ENCODE data around the gene ULK2. TPM values are rescaled to one million over a fixed set of nuclear protein-coding genes. Genes with fewer than 3 reads are reported as not detected.

The ULK2 gene
- polyA plus RNA-seq, 1 of the 3 experiments (the other 2 are of a cell fraction), result 18.0 TPM

- Histone ChIP-seq H3K27ac (ENCODE audit: low read depth in 2 of 2, low read length in 1 of 2) (no peak overlapping the region), H3K27me3 (ENCODE audit: insufficient read depth) (no peaks in the 10 kb centered on the region), H3K36me3 (replicated peaks in 1 of 2; ENCODE audit: control insufficient read depth in 1 of 2, insufficient read depth in 2 of 2, low read length in 1 of 2) (no peaks in the 10 kb centered on the region), H3K9me3 (no peaks in the 10 kb centered on the region), H2AFZ (ENCODE audit: low read depth) (no peak overlapping the region), H3K9ac (no peak overlapping the region), H3K9me2 (no peaks in the 10 kb centered on the region), H3F3A (replicated peaks; ENCODE audit: insufficient read depth) (no peaks in the 10 kb centered on the region), H3K4me3 (ENCODE audit: low read depth in 2 of 2, low read length in 1 of 2) (no peak overlapping the region), H3K4me1 (ENCODE audit: control insufficient read depth in 1 of 2, insufficient read depth in 2 of 2, low read depth in 1 of 2, low read length in 1 of 2) (no peaks in the 10 kb centered on the region), H4K20me1 (ENCODE audit: insufficient read depth) (no peaks in the 10 kb centered on the region), H3K79me2 (ENCODE audit: insufficient read depth) (no peaks in the 10 kb centered on the region), H3K4me2 (no peak overlapping the region)
- DNase-seq, result no peak
- CTCF ChIA-PET, result no interaction called here
- 81% methylated on average over 13 of the region's 13 CpGs for WGBS (ENCODE audit: low lambda C conversion rate)
- no peak for TF ChIP-seq MAX (IDR thresholded peaks at IDR 0.05; ENCODE audit: low read depth)
- TF ChIP-seq MXI1 (IDR thresholded peaks at IDR 0.05; ENCODE audit: low read depth, low read length), result no peak
- no peak for TF ChIP-seq NRF1 (IDR thresholded peaks at IDR 0.05; ENCODE audit: low read depth, low read length)
- no peak for TF ChIP-seq PBX3 (IDR thresholded peaks at IDR 0.05)
- TF ChIP-seq CTCF (IDR thresholded peaks at IDR 0.05), result no peak
- no peak for TF ChIP-seq JUND (IDR thresholded peaks at IDR 0.05)
- POLR2A ChIA-PET, result interaction anchor here (0.6 kb wide), 1 partner anchor 480 kb away, joined by 3 read pairs; no protein-coding TSS in a partner anchor
These were observed 8.9 kb upstream of the ULK2 start for GRCh38 chr17:19876529-19877161.

GRCh38 chr17:19874256-19874655 lies 6.5 kb upstream of the ULK2 start:
- 82% methylated on average over 10 of the region's 10 CpGs for WGBS (ENCODE audit: low lambda C conversion rate)
- ChIA-PET POLR2A (no interaction called here), CTCF (no interaction called here)
- Histone ChIP-seq H3K4me1 (ENCODE audit: control insufficient read depth in 1 of 2, insufficient read depth in 2 of 2, low read depth in 1 of 2, low read length in 1 of 2) (no peaks in the 10 kb centered on the region), H3K9ac (no peak overlapping the region), H2AFZ (ENCODE audit: low read depth) (no peak overlapping the region), H3K27me3 (ENCODE audit: insufficient read depth) (no peaks in the 10 kb centered on the region), H3K36me3 (replicated peaks in 1 of 2; ENCODE audit: control insufficient read depth in 1 of 2, insufficient read depth in 2 of 2, low read length in 1 of 2) (no peaks in the 10 kb centered on the region), H3K9me2 (no peaks in the 10 kb centered on the region), H3K79me2 (ENCODE audit: insufficient read depth) (no peaks in the 10 kb centered on the region), H4K20me1 (ENCODE audit: insufficient read depth) (no peaks in the 10 kb centered on the region), H3K4me3 (ENCODE audit: low read depth in 2 of 2, low read length in 1 of 2) (no peak overlapping the region), H3F3A (replicated peaks; ENCODE audit: insufficient read depth) (no peaks in the 10 kb centered on the region), H3K27ac (ENCODE audit: low read depth in 2 of 2, low read length in 1 of 2) (no peak overlapping the region), H3K4me2 (no peak overlapping the region), H3K9me3 (no peaks in the 10 kb centered on the region)
- DNase-seq, result no peak
- TF ChIP-seq ELF1 (IDR thresholded peaks at IDR 0.05) (no peak), MXI1 (IDR thresholded peaks at IDR 0.05; ENCODE audit: low read depth, low read length) (no peak), RFX5 (IDR thresholded peaks at IDR 0.05; ENCODE audit: low read length) (no peak), EZH2phosphoT487 (IDR thresholded peaks at IDR 0.05; ENCODE audit: borderline replicate concordance, low read depth) (no peak), RXRA (IDR thresholded peaks at IDR 0.05; ENCODE audit: borderline replicate concordance, low read depth) (no peak), USF2 (IDR thresholded peaks at IDR 0.05; ENCODE audit: borderline replicate concordance, low read depth, low read length) (no peak), SMC3 (IDR thresholded peaks at IDR 0.05; ENCODE audit: low read depth, low read length) (no peak), USF1 (IDR thresholded peaks at IDR 0.05; ENCODE audit: borderline replicate concordance, low read depth) (no peak), GABPA (IDR thresholded peaks at IDR 0.05; ENCODE audit: low read depth) (no peak), SIN3A (IDR thresholded peaks at IDR 0.05; ENCODE audit: borderline replicate concordance, low read depth, low read length) (no peak), PBX3 (IDR thresholded peaks at IDR 0.05) (no peak), TAF1 (IDR thresholded peaks at IDR 0.05; ENCODE audit: borderline replicate concordance, low read depth, low read length) (no peak), CHD2 (IDR thresholded peaks at IDR 0.05; ENCODE audit: low read length, partially characterized antibody) (no peak), IRF3 (IDR thresholded peaks at IDR 0.05; ENCODE audit: low read depth, low read length) (no peak), NRF1 (IDR thresholded peaks at IDR 0.05; ENCODE audit: low read depth, low read length) (no peak), MAX (IDR thresholded peaks at IDR 0.05; ENCODE audit: low read depth) (no peak), EP300 (IDR thresholded peaks at IDR 0.05; ENCODE audit: borderline replicate concordance in 1 of 2, low read depth in 1 of 2, low read length in 1 of 2) (no peak)

Measured in SK-N-SH (cell line).